Endothelial cell of umbilical vein (primary cell): ENCODE measurements around the gene IQCH. TPM values are rescaled to one million over a fixed set of nuclear protein-coding genes. Genes with fewer than 3 reads are reported as not detected.
"Not testable (repeated sequence)": the region's sequence is repeated elsewhere in the genome, so short reads cannot be mapped to it uniquely, and the experiment has no call there.

Experiments
- BruUV-seq: library from RNA; stranded (reverse); fragments of 400-500 nt; replicated peaks from 2 replicates; lab custom pipeline; 2021; lab: Mats Ljungman, UMichigan
- CTCF ChIA-PET: fragments of 300-600, 350-600 bp; sonication (Branson Sonifier 250); formaldehyde crosslinking; loops from one replicate; lab custom pipeline; 2021; ENCODE audit warnings: antibody characterized with exemption, inconsistent platforms; lab: Charles Lee
- POLR2A ChIA-PET: fragments of 300-600, 350-600 bp; sonication (Branson Sonifier 250); formaldehyde crosslinking; loops from one replicate; lab custom pipeline; 2021; ENCODE audit warnings: antibody characterized with exemption, inconsistent platforms; lab: Charles Lee
- DNase-seq: peaks from one replicate; pipeline ENCODE4 v3.0.0-alpha.2; 2011; ENCODE audit warnings: low read depth, low spot score
- FAIRE-seq: peaks from 2 replicates; lab custom pipeline; 2011; peaks lifted over from hg19 to GRCh38; lab: Jason Lieb, UNC
- H2AFZ ChIP-seq: 2 replicates; pipeline ENCODE4 v1.6.0; 2012; ENCODE audit warnings: low read depth, low read length, control low read depth, inconsistent platforms
- H3K27ac ChIP-seq: 2 replicates; pipeline ENCODE4 v1.5.1; 2011; ENCODE audit warnings: low read depth, mild to moderate bottlenecking, control low read depth, low read length, moderate library complexity; ENCODE audit not compliant: insufficient read depth
- H3K27me3 ChIP-seq, 2 experiments: 2 replicates each; pipeline versions ENCODE4 v1.6.0 to v1.6.1; 2011; ENCODE audit warnings: low read length in 2 of 2, mixed read lengths in 1 of 2; ENCODE audit not compliant: control insufficient read depth in 2 of 2, insufficient read depth in 2 of 2
- H3K36me3 ChIP-seq, 2 experiments: 2 replicates in 1 of 2; 3 replicates in 1 of 2; pipeline ENCODE4 v1.5.1; 2011; ENCODE audit warnings: low read length in 2 of 2, mild to moderate bottlenecking in 1 of 2, moderate library complexity in 1 of 2; ENCODE audit not compliant: control insufficient read depth in 2 of 2, insufficient read depth in 2 of 2; ENCODE audit errors: extremely low read depth in 1 of 2
- H3K4me1 ChIP-seq: 3 replicates; pipeline ENCODE4 v1.5.1; 2011; ENCODE audit warnings: mild to moderate bottlenecking, low read length; ENCODE audit not compliant: control insufficient read depth, insufficient read depth; ENCODE audit errors: extremely low read depth
- H3K4me2 ChIP-seq: 2 replicates; pipeline ENCODE4 v1.6.1; 2011; ENCODE audit warnings: low read length, control low read depth, mixed read lengths; ENCODE audit not compliant: insufficient read depth
- H3K4me3 ChIP-seq, 3 experiments: fragments of 200-600 bp in 1 of 3; sonication (generic), shearing (Covaris generic) in 1 of 3; replicated peaks in 1 of 3; 2 replicates each; pipeline ENCODE4 v1.5.1; 2011 to 2016; ENCODE audit warnings: control low read depth in 3 of 3, low read length in 3 of 3, mild to moderate bottlenecking in 2 of 3, inconsistent platforms in 1 of 3, low read depth in 1 of 3, moderate library complexity in 1 of 3; ENCODE audit not compliant: insufficient read depth in 1 of 3
- H3K79me2 ChIP-seq: 2 replicates; pipeline ENCODE4 v1.6.0; 2012; ENCODE audit warnings: low read length, inconsistent platforms; ENCODE audit not compliant: control insufficient read depth, insufficient read depth
- H3K9ac ChIP-seq: replicated peaks from 2 replicates; pipeline ENCODE3; 2011; ENCODE audit warnings: low read length, control low read depth; ENCODE audit not compliant: insufficient read depth; ENCODE audit errors: extremely low read depth
- H3K9me1 ChIP-seq: replicated peaks from 3 replicates; pipeline ENCODE4 v1.6.0; 2011; ENCODE audit warnings: mild to moderate bottlenecking, low read length; ENCODE audit not compliant: control insufficient read depth, insufficient read depth; ENCODE audit errors: extremely low read depth
- H3K9me3 ChIP-seq: replicated peaks from 2 replicates; pipeline ENCODE4 v1.5.1; 2012; ENCODE audit warnings: low read length, inconsistent platforms; ENCODE audit not compliant: control insufficient read depth, insufficient read depth
- H4K20me1 ChIP-seq: replicated peaks from 2 replicates; pipeline ENCODE3; 2011; ENCODE audit warnings: mild to moderate bottlenecking, low read length; ENCODE audit not compliant: control insufficient read depth, insufficient read depth; ENCODE audit errors: extremely low read depth
- CTCF ChIP-seq, 2 donors: IDR thresholded peaks; 1 replicate in 1 of 2; 2 replicates in 1 of 2; pipeline ENCODE4 v1.5.1; 2011; ENCODE audit warnings: low read length in 2 of 2, mild to moderate bottlenecking in 2 of 2, moderate library complexity in 2 of 2, control low read depth in 1 of 2, inconsistent platforms in 1 of 2, low read depth in 1 of 2; ENCODE audit not compliant: insufficient read depth in 1 of 2; ENCODE audit errors: extremely low read depth in 1 of 2
- JUN ChIP-seq: IDR thresholded peaks from 2 replicates; pipeline ENCODE4 v1.6.1; 2011; ENCODE audit warnings: borderline replicate concordance, low read depth; ENCODE audit not compliant: insufficient read length, insufficient read depth
- dilution Hi-C: fragments of 300-500 bp; cut with MboI; formaldehyde crosslinking; loops from one replicate; pipeline ENCODE4 v1.15.0; 2019; ENCODE audit warnings: low sequenced_read_pairs; ENCODE audit not compliant: extremely low pct_ligation_motif_present
- intact Hi-C: fragments of 100-400 bp; cut with micrococcal nuclease; formaldehyde crosslinking; loops from one replicate; pipeline ENCODE4 v1.10.0; 2022
- polyA plus RNA-seq, 4 experiments: library from polyadenylated mRNA; depleted of rRNA in 3 of 4; stranded (reverse) in 3 of 4; unstranded in 1 of 4; fragments of >200 nt; gene quantifications; 2 replicates each; pipeline versions ENCODE4 v1.2.1 to v1.2.3, GENCODE V29; 2011 to 2012; ENCODE audit warnings: missing spikeins in 1 of 4
- total RNA-seq: library from RNA; stranded (reverse); gene quantifications from 2 replicates; pipeline ENCODE4 v1.2.3, GENCODE V29; 2021

The IQCH gene
- total and polyA plus RNA-seq, 2 donors (not counting 3 experiments of a cell fraction or from before 2014, with no cell fraction given), result 0.29 to 0.51 TPM

- no peaks in the 10 kb centered on the region for H3K9me3 ChIP-seq
- ChIA-PET POLR2A (no interaction called here), CTCF (interaction anchor here (0.7 to 3.5 kb wide), 27 partner anchors 9 to 489 kb away, joined by 3 to 41 read pairs (median 4); no protein-coding TSS in a partner anchor)
- intact Hi-C loops (loop anchor here (1.0 to 10.0 kb wide), 6 partner anchors 49 to 531 kb away; partner anchors contain the start of genes AAGAB, IQCH and SMAD3), dilution Hi-C loops (loop anchor here (25.0 kb wide), 1 partner anchor 496 kb away; no protein-coding TSS in a partner anchor)
- FAIRE-seq, result peak; percentile 81
- H3K9ac ChIP-seq, result no peak overlapping the region
- H2AFZ ChIP-seq, result no peak overlapping the region
- BruUV-seq, result no TSS peak
- H3K79me2 ChIP-seq, result no peaks in the 10 kb centered on the region
- no peaks in the 10 kb centered on the region for H4K20me1 ChIP-seq
- H3K36me3 ChIP-seq, result no peaks in the 10 kb centered on the region
- H3K4me3 ChIP-seq, result no peak overlapping the region
- no peaks in the 10 kb centered on the region for H3K9me1 ChIP-seq
- no peaks in the 10 kb centered on the region for H3K4me1 ChIP-seq
- H3K4me2 ChIP-seq, result no peak overlapping the region
- DNase-seq, result peak; percentile 66
- no peaks in the 10 kb centered on the region for H3K27me3 ChIP-seq
- no peak overlapping the region for H3K27ac ChIP-seq
- TF ChIP-seq JUN, result no peak
- TF ChIP-seq CTCF (IDR thresholded peaks at IDR 0.05; ENCODE audit: extremely low read depth in 1 of 2, insufficient read depth in 1 of 2, low read depth in 1 of 2, low read length in 2 of 2), result peak; percentile 69 to 77
Measured at GRCh38 chr15:67433495-67434099, 179.0 kb downstream of the IQCH start.

- ChIA-PET POLR2A (interaction anchor here (0.6 kb wide), 1 partner anchor 249 kb away, joined by 3 read pairs; no protein-coding TSS in a partner anchor), CTCF (interaction anchor here (1.2 to 1.4 kb wide), 2 partner anchors 50 to 105 kb away, joined by 3 read pairs; no protein-coding TSS in a partner anchor)
- not testable (repeated sequence) for H2AFZ ChIP-seq, H3K9me1 ChIP-seq, H3K4me2 ChIP-seq, BruUV-seq, H3K9me3 ChIP-seq, H3K27ac ChIP-seq, H3K4me3 ChIP-seq, H3K27me3 ChIP-seq, H3K9ac ChIP-seq, H3K79me2 ChIP-seq, H3K4me1 ChIP-seq, DNase-seq, H3K36me3 ChIP-seq, H4K20me1 ChIP-seq, FAIRE-seq
- intact Hi-C loops, result loop anchor here (10.0 kb wide), 1 partner anchor 372 kb away; the partner anchor contains the start of gene SMAD3
- dilution Hi-C loops, result loop anchor here (25.0 kb wide), 1 partner anchor 499 kb away; no protein-coding TSS in a partner anchor
Measured at GRCh38 chr15:67436351-67437250, 182.0 kb downstream of the IQCH start.
